WTC11 (cell line): ENCODE measurements around the gene HS2ST1.

Experiments
- ATF2 ChIP-seq: sonication (generic); formaldehyde crosslinking; IDR thresholded peaks from 2 replicates; pipeline ENCODE4 v1.8.1; 2022; ENCODE audit warnings: low read depth, missing genetic modification reagents, borderline replicate concordance
- CREM ChIP-seq: sonication (generic); formaldehyde crosslinking; IDR thresholded peaks from 2 replicates; pipeline ENCODE4 v1.8.1; 2022; ENCODE audit warnings: mild to moderate bottlenecking, missing genetic modification reagents, moderate library complexity
- CTCF ChIP-seq: fragments of 200-600 bp; IDR thresholded peaks from 2 replicates; pipeline ENCODE4 v1.8.0; 2022; ENCODE audit warnings: antibody characterized with exemption
- E2F1 ChIP-seq: sonication (generic); formaldehyde crosslinking; IDR thresholded peaks from 2 replicates; pipeline ENCODE4 v1.8.0; 2022; ENCODE audit warnings: mild to moderate bottlenecking, missing genetic modification reagents
- RELA ChIP-seq: sonication (generic); formaldehyde crosslinking; IDR thresholded peaks from 2 replicates; pipeline ENCODE4 v1.8.1; 2022; ENCODE audit warnings: missing genetic modification reagents, mild to moderate bottlenecking, borderline replicate concordance
- SOX15 ChIP-seq: fragments of 250-450 bp; sonication (Bioruptor Pico); IDR thresholded peaks from 2 replicates; pipeline ENCODE4 v1.9.0; 2021; ENCODE audit warnings: mild to moderate bottlenecking
- STAT6 ChIP-seq: sonication (generic); formaldehyde crosslinking; conservative IDR thresholded peaks from 2 replicates; pipeline ENCODE4 v1.8.1; 2023; ENCODE audit warnings: mild to moderate bottlenecking, low read depth, missing genetic modification reagents, moderate library complexity
- ZSCAN18 ChIP-seq: fragments of 250-450 bp; sonication (Bioruptor Pico); IDR thresholded peaks from 2 replicates; pipeline ENCODE4 v2.1.2; 2022; ENCODE audit warnings: mild to moderate bottlenecking, moderate library complexity

- TF ChIP-seq ZSCAN18 (CRISPR knock-in tag) (no peak), STAT6 (no peak), ATF2 (CRISPR knock-in tag) (no peak), RELA (CRISPR knock-in tag) (no peak), CTCF (no peak), SOX15 (no peak), E2F1 (no peak), CREM (CRISPR knock-in tag) (no peak)
Observed at GRCh38 chr1:87072904-87073303, 158.5 kb downstream of the HS2ST1 start.
